Measurements from ENCODE around the gene BNC1. TPM values are rescaled to one million over a fixed set of nuclear protein-coding genes. Genes with fewer than 3 reads are reported as not detected.
"Not testable (repeated sequence)": the region's sequence is repeated elsewhere in the genome, so short reads cannot be mapped to it uniquely, and the experiment has no call there.

The BNC1 gene
- total RNA-seq, 1 donor from 2014 or later: not detected

DNA sequence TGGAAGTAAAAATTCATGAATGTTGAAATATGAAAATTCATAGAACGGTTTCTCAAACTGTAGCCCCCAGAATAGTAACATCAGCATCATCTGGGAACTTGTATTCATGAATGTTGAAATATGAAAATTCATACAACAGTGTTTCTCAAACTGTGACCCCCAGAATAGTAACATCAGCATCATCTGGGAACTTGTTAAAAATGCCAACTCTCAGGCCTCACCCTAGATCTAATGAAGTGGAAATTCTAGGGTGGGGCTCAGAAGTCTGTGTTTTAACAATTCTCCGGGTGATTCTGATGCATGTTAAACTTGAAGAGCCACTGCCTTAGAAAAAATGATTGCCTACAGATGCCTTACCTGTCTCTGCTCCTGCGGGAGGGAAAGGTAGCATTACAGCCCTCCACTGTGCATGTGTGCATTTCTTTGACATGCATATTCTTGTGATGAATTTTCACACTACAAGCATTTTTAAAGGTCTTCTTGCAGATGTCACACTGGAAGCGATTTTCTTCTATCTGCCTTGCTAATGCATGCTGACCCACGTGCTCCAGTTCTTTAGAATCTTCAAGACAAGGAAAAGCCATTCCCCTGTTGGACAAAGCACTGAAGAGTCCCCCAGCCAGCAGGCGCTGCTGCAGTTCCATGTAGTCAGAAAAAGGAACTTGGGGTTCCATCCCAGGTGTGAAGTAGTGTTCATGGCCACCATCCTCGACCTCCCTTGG lies 21.7 kb downstream of the BNC1 start:
- no peaks in the 10 kb centered on the region for H3K9me3 Mint-ChIP-seq
- no peaks in the 10 kb centered on the region for H3K4me1 Mint-ChIP-seq (ENCODE audit: low read depth)
- H3K27me3 Mint-ChIP-seq (ENCODE audit: insufficient read depth): peaks cover 21% of the 10 kb centered on the region
- H3K36me3 Mint-ChIP-seq (ENCODE audit: low read depth): no peaks in the 10 kb centered on the region
- no peak overlapping the region for H3K27ac Mint-ChIP-seq
- DNase-seq (ENCODE audit: low spot score): no peak
- intact Hi-C loops (cut with micrococcal nuclease): no loop called here
- H3K4me3 Mint-ChIP-seq: no peak overlapping the region

GRCh38 chr15:83262181-83262580 lies 22.3 kb downstream of the BNC1 start:
- intact Hi-C loops (cut with micrococcal nuclease); DNase-seq (ENCODE audit: low spot score); H3K4me1 Mint-ChIP-seq (ENCODE audit: low read depth); H3K9me3 Mint-ChIP-seq; H3K4me3 Mint-ChIP-seq; H3K36me3 Mint-ChIP-seq (ENCODE audit: low read depth); H3K27ac Mint-ChIP-seq: not testable (repeated sequence)
- H3K27me3 Mint-ChIP-seq (ENCODE audit: insufficient read depth): peaks cover 21% of the 10 kb centered on the region

- Mint-ChIP-seq H3K4me3 (no peak overlapping the region), H3K9me3 (no peaks in the 10 kb centered on the region), H3K27ac (no peak overlapping the region), H3K4me1 (ENCODE audit: low read depth) (no peaks in the 10 kb centered on the region), H3K36me3 (ENCODE audit: low read depth) (no peaks in the 10 kb centered on the region), H3K27me3 (ENCODE audit: insufficient read depth) (peaks cover 23% of the 10 kb centered on the region)
- no peak for DNase-seq (ENCODE audit: low spot score)
- intact Hi-C loops (cut with micrococcal nuclease): no loop called here
These were observed 33.7 kb downstream of the BNC1 start for GRCh38 chr15:83250781-83251180.

GRCh38 chr15:83249030-83249343 lies 35.5 kb downstream of the BNC1 start:
- no peaks in the 10 kb centered on the region for H3K9me3 Mint-ChIP-seq
- no peaks in the 10 kb centered on the region for H3K4me1 Mint-ChIP-seq (ENCODE audit: low read depth)
- no peak overlapping the region for H3K27ac Mint-ChIP-seq
- DNase-seq (ENCODE audit: low spot score): no peak
- H3K27me3 Mint-ChIP-seq (ENCODE audit: insufficient read depth): peaks cover 28% of the 10 kb centered on the region
- intact Hi-C loops (cut with micrococcal nuclease): loop anchor here (2.0 kb wide), 1 partner anchor 190 kb away; no protein-coding TSS in a partner anchor
- H3K36me3 Mint-ChIP-seq (ENCODE audit: low read depth): no peaks in the 10 kb centered on the region
- H3K4me3 Mint-ChIP-seq: no peak overlapping the region

- DNase-seq (ENCODE audit: low spot score): peak; percentile 29
- H3K9me3 Mint-ChIP-seq: no peaks in the 10 kb centered on the region
- intact Hi-C loops (cut with micrococcal nuclease): loop anchor here (1.0 to 2.0 kb wide), 3 partner anchors 132 to 311 kb away; no protein-coding TSS in a partner anchor
- no peaks in the 10 kb centered on the region for H3K4me1 Mint-ChIP-seq (ENCODE audit: low read depth)
- no peaks in the 10 kb centered on the region for H3K36me3 Mint-ChIP-seq (ENCODE audit: low read depth)
- no peak overlapping the region for H3K27ac Mint-ChIP-seq
- peaks cover 28% of the 10 kb centered on the region for H3K27me3 Mint-ChIP-seq (ENCODE audit: insufficient read depth)
- H3K4me3 Mint-ChIP-seq: no peak overlapping the region
These were observed 36.1 kb downstream of the BNC1 start for GRCh38 chr15:83248151-83249029.

DNA sequence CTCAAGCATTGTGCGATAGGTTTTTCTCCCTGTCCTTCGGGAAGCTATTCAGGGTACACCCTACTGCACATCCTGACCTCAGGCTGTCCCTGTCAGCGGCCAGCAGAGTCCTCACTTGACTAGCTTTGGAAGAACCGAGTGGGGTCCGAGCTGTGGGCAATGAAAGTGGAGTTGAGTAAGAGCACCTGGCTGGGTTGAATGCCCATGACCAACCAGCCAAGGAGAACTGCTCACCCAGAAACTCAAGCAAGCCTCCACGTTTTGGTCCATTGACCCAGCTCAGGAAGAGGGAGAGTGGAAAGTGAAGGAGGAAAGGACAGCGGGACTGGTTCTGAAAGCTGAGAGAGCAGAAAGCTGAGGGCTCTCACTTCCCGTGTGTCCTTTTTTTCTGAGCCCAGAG lies 40.8 kb downstream of the BNC1 start:
- intact Hi-C loops (cut with micrococcal nuclease): no loop called here
- Mint-ChIP-seq H3K4me1 (ENCODE audit: low read depth) (no peaks in the 10 kb centered on the region), H3K9me3 (no peaks in the 10 kb centered on the region), H3K4me3 (no peak overlapping the region), H3K27me3 (ENCODE audit: insufficient read depth) (peaks cover 32% of the 10 kb centered on the region), H3K27ac (no peak overlapping the region), H3K36me3 (ENCODE audit: low read depth) (no peaks in the 10 kb centered on the region)
- DNase-seq (ENCODE audit: low spot score): no peak

- H3K4me3 Mint-ChIP-seq: no peak overlapping the region
- peaks cover 11% of the 10 kb centered on the region for H3K27me3 Mint-ChIP-seq (ENCODE audit: insufficient read depth)
- H3K4me1 Mint-ChIP-seq (ENCODE audit: low read depth): no peaks in the 10 kb centered on the region
- no peak for DNase-seq (ENCODE audit: low spot score)
- intact Hi-C loops (cut with micrococcal nuclease): no loop called here
- H3K27ac Mint-ChIP-seq: no peak overlapping the region
- H3K36me3 Mint-ChIP-seq (ENCODE audit: low read depth): no peaks in the 10 kb centered on the region
- H3K9me3 Mint-ChIP-seq: no peaks in the 10 kb centered on the region
These were observed 54.2 kb downstream of the BNC1 start for GRCh38 chr15:83230242-83230641.

- Mint-ChIP-seq H3K4me3 (no peak overlapping the region), H3K27ac (no peak overlapping the region), H3K4me1 (ENCODE audit: low read depth) (no peaks in the 10 kb centered on the region), H3K9me3 (no peaks in the 10 kb centered on the region), H3K36me3 (ENCODE audit: low read depth) (no peaks in the 10 kb centered on the region), H3K27me3 (ENCODE audit: insufficient read depth) (peaks cover 27% of the 10 kb centered on the region)
- no peak for DNase-seq (ENCODE audit: low spot score)
- intact Hi-C loops (cut with micrococcal nuclease): no loop called here
These were observed 59.0 kb downstream of the BNC1 start for GRCh38 chr15:83225449-83225848.

DNA sequence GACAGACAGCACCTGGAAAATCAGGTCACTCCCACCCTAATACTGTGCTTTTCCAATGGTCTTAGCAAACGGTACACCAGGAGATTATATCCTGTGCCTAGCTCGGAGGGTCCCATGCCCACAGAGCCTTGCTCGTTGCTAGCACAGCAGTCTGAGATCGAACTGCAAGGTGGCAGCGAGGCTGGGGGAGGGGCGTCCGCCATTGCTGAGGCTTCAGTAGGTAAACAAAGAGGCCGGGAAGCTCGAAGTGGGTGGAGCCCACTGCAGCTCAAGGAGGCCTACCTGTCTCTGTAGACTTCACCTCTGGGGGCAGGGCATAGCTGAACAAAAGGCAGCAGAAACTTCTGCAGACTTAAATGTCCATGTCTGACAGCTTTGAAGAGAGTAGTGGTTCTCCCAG lies 62.7 kb downstream of the BNC1 start:
- H3K9me3 Mint-ChIP-seq; H3K4me3 Mint-ChIP-seq; intact Hi-C loops (cut with micrococcal nuclease); H3K27ac Mint-ChIP-seq; DNase-seq (ENCODE audit: low spot score); H3K36me3 Mint-ChIP-seq (ENCODE audit: low read depth): not testable (repeated sequence)
- peaks cover 31% of the 10 kb centered on the region for H3K27me3 Mint-ChIP-seq (ENCODE audit: insufficient read depth)
- H3K4me1 Mint-ChIP-seq (ENCODE audit: low read depth): peaks cover 13% of the 10 kb centered on the region

GRCh38 chr15:83219026-83219425 lies 65.4 kb downstream of the BNC1 start:
- H3K36me3 Mint-ChIP-seq (ENCODE audit: low read depth): no peaks in the 10 kb centered on the region
- peaks cover 7% of the 10 kb centered on the region for H3K9me3 Mint-ChIP-seq
- H3K4me1 Mint-ChIP-seq (ENCODE audit: low read depth): peaks cover 13% of the 10 kb centered on the region
- H3K27me3 Mint-ChIP-seq (ENCODE audit: insufficient read depth): peaks cover 37% of the 10 kb centered on the region
- DNase-seq (ENCODE audit: low spot score): no peak
- H3K27ac Mint-ChIP-seq: no peak overlapping the region
- intact Hi-C loops (cut with micrococcal nuclease): no loop called here
- no peak overlapping the region for H3K4me3 Mint-ChIP-seq

DNA sequence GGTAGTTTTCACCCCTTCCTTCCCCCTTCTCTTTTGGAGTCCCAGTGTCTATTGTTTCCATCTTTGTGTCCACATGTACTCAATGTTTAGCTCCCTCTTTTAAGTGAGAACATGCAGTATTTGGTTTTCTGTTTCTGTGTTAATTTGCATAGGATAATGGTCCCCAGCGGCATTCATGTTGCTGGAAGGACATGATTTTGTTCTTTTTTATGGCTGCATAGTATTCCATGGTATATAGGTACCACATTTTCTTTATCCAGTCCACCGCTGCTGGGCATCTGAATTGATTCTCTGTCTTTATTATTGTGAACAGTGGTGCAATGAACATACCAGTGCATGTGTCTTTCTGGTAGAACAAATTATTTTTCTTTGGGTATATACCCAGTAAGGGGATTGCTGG lies 69.2 kb downstream of the BNC1 start:
- Mint-ChIP-seq H3K36me3 (ENCODE audit: low read depth) (no peaks in the 10 kb centered on the region), H3K4me3 (no peak overlapping the region), H3K4me1 (ENCODE audit: low read depth) (peaks cover 13% of the 10 kb centered on the region), H3K27me3 (ENCODE audit: insufficient read depth) (peaks cover 24% of the 10 kb centered on the region), H3K9me3 (peaks cover 7% of the 10 kb centered on the region), H3K27ac (no peak overlapping the region)
- no peak for DNase-seq (ENCODE audit: low spot score)
- intact Hi-C loops (cut with micrococcal nuclease): no loop called here

DNA sequence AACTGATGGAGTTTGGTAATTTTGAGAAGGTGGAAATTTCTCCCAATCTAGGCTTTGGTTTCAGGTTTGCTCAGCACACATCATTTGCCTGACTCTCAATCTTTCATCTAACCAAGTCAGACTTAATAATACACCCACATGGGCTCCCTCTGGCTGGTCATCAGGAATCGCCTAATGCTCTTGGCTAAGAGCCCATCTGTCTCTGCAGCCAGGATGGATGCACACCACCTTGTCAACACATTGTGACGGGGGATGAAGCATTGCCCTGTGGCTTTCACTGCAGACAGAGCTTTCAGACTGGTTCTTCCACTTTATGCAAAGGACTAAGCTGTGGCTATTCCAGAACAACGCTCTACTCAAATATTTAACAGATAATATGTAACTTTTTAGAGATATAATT lies 73.8 kb downstream of the BNC1 start:
- intact Hi-C loops (cut with micrococcal nuclease): no loop called here
- DNase-seq (ENCODE audit: low spot score): no peak

GRCh38 chr15:83209333-83209732 lies 75.1 kb downstream of the BNC1 start:
- H3K27ac Mint-ChIP-seq: no peak overlapping the region
- no peak overlapping the region for H3K4me3 Mint-ChIP-seq
- H3K4me1 Mint-ChIP-seq (ENCODE audit: low read depth): peaks cover 20% of the 10 kb centered on the region
- H3K27me3 Mint-ChIP-seq (ENCODE audit: insufficient read depth): peaks cover 9% of the 10 kb centered on the region
- H3K9me3 Mint-ChIP-seq: no peaks in the 10 kb centered on the region
- DNase-seq (ENCODE audit: low spot score): no peak
- H3K36me3 Mint-ChIP-seq (ENCODE audit: low read depth): peaks cover 4% of the 10 kb centered on the region
- intact Hi-C loops (cut with micrococcal nuclease): loop anchor here (2.0 to 10.0 kb wide), 4 partner anchors 101 to 1775 kb away; partner anchors contain the start of gene PDE8A

More for the DNA sequence above, 73.8 kb downstream of the BNC1 start:
- peaks cover 6% of the 10 kb centered on the region for H3K9me3 Mint-ChIP-seq
- H3K27ac Mint-ChIP-seq: no peak overlapping the region
- H3K36me3 Mint-ChIP-seq (ENCODE audit: low read depth): peaks cover 2% of the 10 kb centered on the region
- H3K27me3 Mint-ChIP-seq (ENCODE audit: insufficient read depth): peaks cover 12% of the 10 kb centered on the region
- no peak overlapping the region for H3K4me3 Mint-ChIP-seq
- peaks cover 9% of the 10 kb centered on the region for H3K4me1 Mint-ChIP-seq (ENCODE audit: low read depth)
